Activated naive CD4-positive, alpha-beta T cell treated with anti-CD3 and anti-CD28 coated beads, Interleukin-2, amount 50 U/mL, for 24 hours (primary cell): ENCODE data around the gene HACL1.
"Not testable (repeated sequence)": the region's sequence is repeated elsewhere in the genome, so short reads cannot be mapped to it uniquely, and the experiment has no call there.

Experiments
- H3K27ac Mint-ChIP-seq: one replicate; pipeline ENCODE4 v1.8.0; 2021; ENCODE audit warnings: mild to moderate bottlenecking, mixed read lengths
- H3K27me3 Mint-ChIP-seq: one replicate; pipeline ENCODE4 v1.8.0; 2021; ENCODE audit warnings: mixed read lengths
- H3K36me3 Mint-ChIP-seq: one replicate; pipeline ENCODE4 v1.8.0; 2021; ENCODE audit warnings: mixed read lengths
- H3K4me1 Mint-ChIP-seq: one replicate; pipeline ENCODE4 v1.8.0; 2021; ENCODE audit warnings: mixed read lengths
- H3K4me3 Mint-ChIP-seq: one replicate; pipeline ENCODE4 v1.8.0; 2021; ENCODE audit warnings: mild to moderate bottlenecking, mixed read lengths
- H3K9me3 Mint-ChIP-seq: one replicate; pipeline ENCODE4 v1.8.0; 2021; ENCODE audit warnings: mixed read lengths

The HACL1 gene

DNA sequence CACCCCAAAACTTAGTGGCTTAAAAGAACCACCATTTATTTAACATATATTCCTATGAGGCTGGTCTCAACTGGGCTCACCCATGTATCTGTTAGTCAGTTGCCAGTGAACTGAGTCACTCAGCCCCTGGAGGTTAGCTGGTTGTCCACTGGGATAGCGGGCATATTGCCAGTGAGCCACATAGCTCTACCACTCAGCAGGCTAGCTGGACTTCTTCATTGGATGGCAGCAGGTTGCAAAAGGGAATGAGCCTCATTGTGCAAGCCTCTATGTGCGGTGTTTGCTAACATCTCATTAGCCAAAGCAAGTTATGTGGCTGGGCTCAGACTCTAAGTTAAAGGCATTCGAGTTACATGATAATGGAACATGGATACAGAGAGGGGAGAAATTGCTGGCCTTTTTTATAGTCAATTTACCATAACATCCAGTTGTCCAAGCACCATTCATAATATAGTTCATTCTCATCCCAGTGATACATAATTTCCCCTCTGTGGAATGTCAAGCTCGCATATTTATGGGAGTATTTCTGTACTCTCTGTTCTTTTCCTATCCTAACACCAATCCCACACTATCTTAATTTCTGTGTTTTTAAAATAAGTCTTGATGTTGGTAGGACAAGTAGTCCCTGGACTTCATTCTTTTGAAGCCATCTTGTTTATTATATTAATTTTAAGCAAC lies 8.9 kb upstream of the HACL1 start:
- peaks cover 30% of the 10 kb centered on the region for H3K4me1 Mint-ChIP-seq
- H3K27me3 Mint-ChIP-seq = no peaks in the 10 kb centered on the region
- H3K4me3 Mint-ChIP-seq = no peak overlapping the region
- no peak overlapping the region for H3K27ac Mint-ChIP-seq
- H3K36me3 Mint-ChIP-seq = peaks cover 15% of the 10 kb centered on the region
- H3K9me3 Mint-ChIP-seq = no peaks in the 10 kb centered on the region

DNA sequence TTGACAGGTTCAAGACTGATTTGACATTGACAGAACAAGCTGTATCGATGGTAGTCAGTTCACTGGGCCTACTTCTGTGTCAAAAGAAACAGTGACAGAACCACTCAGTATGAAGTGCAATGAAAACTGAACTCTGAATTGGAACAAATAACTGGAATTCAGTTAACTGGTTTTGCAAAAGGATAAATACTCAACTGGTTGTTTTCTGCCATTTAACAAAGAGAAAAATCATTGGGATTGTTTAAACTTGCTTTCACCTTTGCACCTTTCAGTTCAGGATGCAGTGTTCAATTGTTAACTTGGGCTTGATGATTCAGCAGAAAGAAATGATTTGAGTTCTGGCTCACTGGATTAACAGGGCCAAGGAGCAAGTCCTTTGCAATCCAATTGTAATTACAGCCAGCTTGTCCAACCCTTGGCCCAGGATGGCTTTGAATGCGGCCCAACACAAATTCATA lies 5.1 kb upstream of the HACL1 start:
- peaks cover 17% of the 10 kb centered on the region for H3K36me3 Mint-ChIP-seq
- H3K9me3 Mint-ChIP-seq = no peaks in the 10 kb centered on the region
- no peaks in the 10 kb centered on the region for H3K27me3 Mint-ChIP-seq
- H3K27ac Mint-ChIP-seq = no peak overlapping the region
- H3K4me3 Mint-ChIP-seq = no peak overlapping the region
- H3K4me1 Mint-ChIP-seq = peaks cover 30% of the 10 kb centered on the region

DNA sequence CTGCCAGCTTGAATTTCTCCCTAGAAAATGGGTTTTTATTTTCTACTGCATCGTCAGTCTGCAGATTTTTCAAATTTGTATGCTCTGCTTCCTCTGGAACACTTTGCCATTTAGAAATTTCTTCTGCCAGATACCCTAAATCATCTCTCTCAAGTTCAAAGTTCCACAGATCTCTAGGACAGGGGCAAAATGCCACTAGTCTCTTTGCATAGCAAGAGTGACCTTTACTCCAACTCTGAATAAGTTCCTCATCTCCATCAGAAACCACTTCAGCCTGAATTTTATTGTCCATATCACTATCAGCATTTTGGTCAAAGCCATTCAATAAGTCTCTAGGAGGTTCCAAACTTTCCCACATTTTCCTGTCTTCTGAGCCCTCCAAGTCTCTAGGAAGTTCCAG lies 3.2 kb upstream of the HACL1 start:
- H3K4me3 Mint-ChIP-seq, H3K27me3 Mint-ChIP-seq, H3K27ac Mint-ChIP-seq: not testable (repeated sequence)

DNA sequence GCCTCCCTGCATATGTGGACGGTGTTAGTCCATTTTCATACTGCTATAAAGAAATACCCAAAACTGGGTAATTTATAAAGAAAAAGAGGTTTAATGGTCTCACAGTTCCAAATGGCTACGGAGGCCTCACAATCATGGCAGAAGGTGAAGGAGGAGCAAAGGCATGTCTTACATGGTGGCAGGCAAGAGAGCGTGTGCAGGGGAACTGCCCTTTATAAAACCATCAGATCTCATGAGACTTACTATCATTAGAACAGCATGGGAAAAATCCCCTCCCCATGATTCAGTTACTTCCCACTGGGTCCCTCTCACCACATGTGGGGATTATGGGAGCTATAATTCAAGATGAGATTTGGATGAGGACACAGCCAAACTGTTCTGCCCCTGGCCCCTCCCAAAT lies 1.4 kb upstream of the HACL1 start:
- Mint-ChIP-seq H3K4me3 (peak overlapping the region; percentile 100), H3K27ac (peak overlapping the region; percentile 59), H3K36me3 (peaks cover 27% of the 10 kb centered on the region), H3K4me1 (peaks cover 63% of the 10 kb centered on the region)
- H3K27me3 Mint-ChIP-seq, H3K9me3 Mint-ChIP-seq: not testable (repeated sequence)

More for the DNA sequence above, 3.2 kb upstream of the HACL1 start:
- peaks cover 47% of the 10 kb centered on the region for H3K4me1 Mint-ChIP-seq
- not testable (repeated sequence) for H3K9me3 Mint-ChIP-seq
- H3K36me3 Mint-ChIP-seq = peaks cover 19% of the 10 kb centered on the region

DNA sequence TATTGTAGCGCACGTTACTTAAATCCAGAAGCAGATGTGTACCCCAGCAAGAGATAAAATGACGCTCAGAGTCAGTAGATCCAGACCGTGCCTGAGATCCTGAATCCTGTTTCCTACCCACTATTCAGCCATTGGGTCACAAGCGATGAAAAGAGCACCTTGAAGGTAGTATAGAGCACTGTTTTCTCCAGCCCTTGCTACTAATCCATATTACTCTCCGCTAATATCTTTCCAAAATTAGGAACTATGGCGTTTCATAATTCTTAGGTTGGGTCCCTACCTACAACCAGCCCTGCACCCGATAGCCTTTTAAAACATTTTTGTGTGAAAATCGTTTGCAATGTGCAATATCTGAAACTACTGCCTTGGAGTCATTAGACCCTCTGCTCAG lies 772 bp upstream of the HACL1 start:
- H3K4me3 Mint-ChIP-seq = peak overlapping the region; percentile 100
- H3K27ac Mint-ChIP-seq = peak overlapping the region; percentile 99
- peaks cover 26% of the 10 kb centered on the region for H3K36me3 Mint-ChIP-seq
- peaks cover 64% of the 10 kb centered on the region for H3K4me1 Mint-ChIP-seq
- no peaks in the 10 kb centered on the region for H3K27me3 Mint-ChIP-seq
- H3K9me3 Mint-ChIP-seq = no peaks in the 10 kb centered on the region

DNA sequence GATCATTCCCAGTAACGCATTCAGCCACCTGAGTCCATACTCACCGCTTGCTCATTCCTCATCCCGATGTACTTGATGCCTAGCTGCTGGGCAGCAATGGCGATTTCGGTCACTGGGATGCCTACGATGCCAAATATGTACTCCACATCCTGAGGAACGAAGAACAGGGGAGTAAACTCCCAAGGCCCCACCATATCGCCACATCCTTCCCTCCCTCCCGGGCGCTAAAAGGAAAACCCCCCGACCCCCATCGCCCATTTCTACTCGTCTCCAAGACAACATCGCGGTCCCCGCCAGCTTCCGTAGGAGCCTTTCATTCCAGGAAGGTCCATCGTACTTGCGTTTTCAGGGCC lies 347 bp downstream of the HACL1 start:
- Mint-ChIP-seq H3K27ac (peak overlapping the region; percentile 99), H3K4me3 (peak overlapping the region; percentile 100), H3K36me3 (peaks cover 20% of the 10 kb centered on the region), H3K9me3 (no peaks in the 10 kb centered on the region), H3K27me3 (no peaks in the 10 kb centered on the region), H3K4me1 (peaks cover 67% of the 10 kb centered on the region)

DNA sequence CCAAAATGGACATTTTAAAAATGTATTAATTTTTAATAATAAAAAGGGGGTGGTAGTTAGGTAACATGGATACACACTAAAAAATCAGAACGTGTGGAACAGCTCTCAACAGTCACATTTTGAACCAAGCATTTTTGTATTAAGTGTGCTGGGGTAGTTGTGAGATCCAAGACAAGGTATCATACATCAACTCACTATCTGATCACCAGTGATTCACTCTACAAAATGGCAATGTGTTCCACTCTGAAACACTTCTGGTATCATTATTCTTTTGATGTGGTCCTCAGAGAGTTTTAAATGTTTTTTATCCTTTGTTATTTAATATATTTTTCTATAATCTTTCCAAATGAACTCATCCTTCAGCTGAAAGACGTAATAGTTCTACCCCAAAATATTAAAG lies 5.4 kb downstream of the HACL1 start:
- Mint-ChIP-seq H3K27me3 (no peaks in the 10 kb centered on the region), H3K4me3 (no peak overlapping the region), H3K36me3 (peaks cover 15% of the 10 kb centered on the region), H3K4me1 (peaks cover 40% of the 10 kb centered on the region), H3K9me3 (no peaks in the 10 kb centered on the region), H3K27ac (no peak overlapping the region)

DNA sequence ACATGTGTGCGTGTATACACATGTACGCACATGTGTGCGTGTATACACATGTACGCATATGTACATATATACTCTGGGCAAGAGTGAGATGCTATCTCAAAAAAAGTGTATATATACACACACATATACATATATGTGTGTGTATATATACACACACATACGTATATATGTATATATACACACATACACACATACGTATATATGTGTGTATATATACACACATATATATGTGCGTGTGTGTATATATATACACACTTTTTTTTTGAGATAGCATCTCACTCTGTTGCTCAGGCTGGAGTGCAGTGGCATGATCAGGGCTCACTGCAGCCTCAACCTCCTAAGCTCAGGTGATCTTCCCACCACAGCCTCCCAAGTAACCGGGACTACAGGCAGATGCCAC lies 8.4 kb downstream of the HACL1 start:
- no peak overlapping the region for H3K4me3 Mint-ChIP-seq
- peaks cover 14% of the 10 kb centered on the region for H3K36me3 Mint-ChIP-seq
- H3K4me1 Mint-ChIP-seq = peaks cover 12% of the 10 kb centered on the region
- H3K9me3 Mint-ChIP-seq = no peaks in the 10 kb centered on the region
- no peak overlapping the region for H3K27ac Mint-ChIP-seq
- no peaks in the 10 kb centered on the region for H3K27me3 Mint-ChIP-seq

DNA sequence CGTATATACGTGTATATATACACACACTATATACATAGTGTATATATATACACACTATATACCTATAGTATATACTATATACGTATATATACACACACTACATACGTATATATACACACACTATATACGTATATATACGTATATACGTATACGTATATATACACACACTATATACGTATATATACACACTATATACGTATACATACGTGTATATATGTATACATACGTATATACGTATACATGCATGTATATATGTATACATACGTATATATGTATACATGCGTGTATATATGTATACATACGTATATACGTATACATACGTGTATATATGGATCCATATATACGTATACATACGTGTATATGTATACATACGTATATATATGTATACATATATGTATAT lies 9.4 kb downstream of the HACL1 start:
- H3K4me3 Mint-ChIP-seq = no peak overlapping the region
- no peaks in the 10 kb centered on the region for H3K27me3 Mint-ChIP-seq
- no peaks in the 10 kb centered on the region for H3K9me3 Mint-ChIP-seq
- peaks cover 12% of the 10 kb centered on the region for H3K36me3 Mint-ChIP-seq
- H3K27ac Mint-ChIP-seq = no peak overlapping the region
- H3K4me1 Mint-ChIP-seq = peaks cover 6% of the 10 kb centered on the region

DNA sequence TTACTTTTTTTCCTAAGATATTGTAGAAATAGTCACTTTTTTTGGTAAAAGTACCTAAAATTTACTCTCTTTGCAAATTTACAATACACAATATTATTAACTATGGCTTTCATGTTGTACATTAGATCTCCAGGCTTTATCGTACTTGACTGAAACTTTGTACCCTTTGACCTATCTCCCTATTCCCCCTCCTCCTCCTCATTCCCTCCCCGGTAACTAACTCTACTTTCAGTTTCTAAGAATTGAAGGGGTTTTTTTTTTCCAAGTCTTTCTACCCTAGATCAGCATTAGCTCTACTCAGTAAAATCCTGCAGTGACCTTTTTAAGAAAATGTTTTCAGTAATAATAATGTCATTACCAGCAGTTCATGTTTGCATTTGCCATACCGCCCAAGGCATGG lies 10.1 kb downstream of the HACL1 start:
- H3K4me1 Mint-ChIP-seq = peaks cover 1% of the 10 kb centered on the region
- no peak overlapping the region for H3K4me3 Mint-ChIP-seq
- H3K27ac Mint-ChIP-seq = no peak overlapping the region
- no peaks in the 10 kb centered on the region for H3K9me3 Mint-ChIP-seq
- H3K27me3 Mint-ChIP-seq = no peaks in the 10 kb centered on the region
- H3K36me3 Mint-ChIP-seq = peaks cover 16% of the 10 kb centered on the region

DNA sequence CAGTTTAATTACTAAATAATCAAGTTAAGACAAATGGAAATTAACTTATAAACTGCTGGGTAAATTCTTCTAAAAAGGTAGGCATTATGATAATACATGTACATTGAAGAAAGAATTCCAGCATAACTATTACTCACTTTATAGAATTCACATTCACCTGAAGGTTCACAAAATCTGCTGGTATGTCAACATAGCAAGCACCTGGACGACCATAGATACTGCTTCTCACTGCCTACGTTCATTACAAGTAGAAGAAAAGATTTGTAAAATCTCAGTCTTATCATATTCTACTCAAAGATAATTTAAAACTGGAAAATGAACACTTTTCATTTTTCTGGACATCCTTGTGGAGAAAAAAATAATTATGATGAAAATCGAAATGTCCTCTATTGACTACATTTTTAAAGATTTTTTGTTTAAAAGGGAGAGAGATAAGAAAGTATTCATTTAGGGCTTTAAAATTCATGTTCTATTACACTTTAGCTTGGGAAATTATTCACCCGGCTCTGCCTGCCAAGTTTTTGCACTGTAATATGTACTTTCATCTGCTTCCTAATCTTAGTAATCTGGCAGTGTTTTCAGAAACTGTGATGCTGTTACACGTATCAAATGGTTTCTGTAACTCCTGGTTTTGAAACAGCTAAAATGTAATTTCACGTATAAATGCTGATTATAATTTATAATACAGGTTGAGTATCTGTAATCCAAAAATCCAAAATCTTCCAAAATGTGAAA lies 16.1 kb downstream of the HACL1 start:
- Mint-ChIP-seq H3K27ac (no peak overlapping the region), H3K9me3 (no peaks in the 10 kb centered on the region), H3K36me3 (peaks cover 32% of the 10 kb centered on the region), H3K4me3 (no peak overlapping the region), H3K27me3 (no peaks in the 10 kb centered on the region), H3K4me1 (no peaks in the 10 kb centered on the region)

DNA sequence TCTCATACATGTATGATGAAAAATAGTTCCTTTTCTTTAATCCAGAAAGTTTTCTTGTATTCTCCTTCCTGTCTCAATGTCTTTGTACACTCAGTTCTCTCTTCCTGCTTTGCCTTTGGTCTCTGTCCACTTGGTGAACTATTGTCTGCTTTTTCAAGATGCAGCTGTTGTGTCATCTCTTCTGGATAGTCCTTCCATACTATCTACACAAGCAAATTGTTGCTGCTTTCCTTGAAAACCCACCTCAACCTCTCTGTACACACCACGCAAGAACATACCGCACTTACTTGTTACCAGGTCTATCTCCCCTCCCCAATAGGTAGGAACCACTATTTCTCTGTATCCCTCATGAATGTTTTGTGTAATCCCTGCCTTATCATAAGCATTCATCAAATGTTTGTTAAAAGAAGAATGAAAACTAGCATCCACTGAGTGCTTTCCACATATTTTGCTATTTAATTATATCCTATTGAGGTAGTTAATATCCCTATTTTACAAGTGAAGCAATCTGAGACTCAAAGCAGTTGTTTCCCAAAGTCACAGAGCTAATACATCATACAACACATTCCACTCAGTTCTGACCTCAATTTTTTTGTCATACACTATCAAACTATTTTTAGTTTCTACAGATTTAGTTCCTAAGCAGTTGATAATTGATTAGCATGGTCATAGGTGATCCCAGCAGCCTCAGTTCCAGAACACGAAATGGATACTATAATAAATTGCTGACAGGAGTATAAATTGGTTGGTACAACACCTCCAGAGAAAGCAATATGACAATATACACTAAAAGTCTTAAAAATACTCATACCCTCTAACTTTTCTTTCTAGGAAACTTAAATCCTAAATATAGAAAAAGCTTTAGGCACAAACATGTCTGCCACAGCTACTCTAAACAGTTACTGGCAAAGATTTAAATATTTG lies 19.6 kb downstream of the HACL1 start:
- H3K9me3 Mint-ChIP-seq = no peaks in the 10 kb centered on the region
- H3K4me1 Mint-ChIP-seq = no peaks in the 10 kb centered on the region
- no peak overlapping the region for H3K4me3 Mint-ChIP-seq
- H3K27me3 Mint-ChIP-seq = no peaks in the 10 kb centered on the region
- no peak overlapping the region for H3K27ac Mint-ChIP-seq
- peaks cover 32% of the 10 kb centered on the region for H3K36me3 Mint-ChIP-seq

DNA sequence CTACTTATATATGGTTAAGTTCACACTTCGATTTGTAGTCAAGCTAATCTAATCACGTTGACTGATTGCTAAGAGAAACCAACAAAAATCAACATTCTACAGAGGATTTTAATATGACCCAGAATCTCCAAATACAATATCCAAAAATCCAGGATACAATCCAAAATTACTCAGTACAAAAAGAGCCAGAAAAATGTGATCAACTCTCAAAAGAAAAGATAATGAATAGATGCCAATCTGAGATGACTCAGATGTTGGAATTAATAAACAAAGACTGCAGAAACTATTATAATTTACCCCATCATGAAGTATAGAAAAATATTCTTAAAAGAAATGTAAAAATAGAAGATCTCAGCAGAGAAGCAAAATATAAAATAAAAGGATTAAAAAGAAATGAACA lies 22.3 kb downstream of the HACL1 start:
- Mint-ChIP-seq H3K9me3 (no peaks in the 10 kb centered on the region), H3K4me1 (no peaks in the 10 kb centered on the region), H3K36me3 (peaks cover 21% of the 10 kb centered on the region), H3K27me3 (no peaks in the 10 kb centered on the region), H3K27ac (no peak overlapping the region), H3K4me3 (no peak overlapping the region)

DNA sequence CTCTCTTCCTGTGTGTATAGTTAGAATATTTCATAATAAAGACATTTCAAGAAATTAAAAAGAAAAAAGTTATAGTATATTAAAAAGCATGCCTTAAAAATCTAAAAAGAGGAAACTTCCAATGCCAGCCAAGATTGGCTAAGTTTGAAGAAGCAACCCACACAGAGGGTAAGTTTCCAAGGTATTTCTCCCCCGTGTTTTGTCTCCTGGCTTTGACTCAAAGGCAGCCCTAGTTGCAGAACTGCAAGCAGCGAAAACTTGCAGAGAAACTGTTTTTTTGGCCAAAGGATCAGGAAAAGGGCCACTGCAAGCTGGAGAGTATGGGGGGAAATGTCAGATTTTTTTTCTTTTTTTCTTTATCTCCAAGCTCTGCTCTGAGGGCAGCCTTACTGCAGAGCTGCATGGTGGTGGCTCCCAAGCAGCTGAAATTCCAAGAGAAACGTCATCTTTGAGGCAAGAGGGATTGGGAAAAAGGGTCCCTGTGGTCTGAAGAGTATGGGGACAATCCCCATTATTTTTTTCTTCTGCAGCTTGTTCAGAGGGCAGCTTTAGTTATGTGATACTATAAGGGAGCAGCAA lies 23.0 kb downstream of the HACL1 start:
- Mint-ChIP-seq H3K4me3 (no peak overlapping the region), H3K27me3 (no peaks in the 10 kb centered on the region), H3K36me3 (peaks cover 21% of the 10 kb centered on the region), H3K27ac (no peak overlapping the region), H3K4me1 (no peaks in the 10 kb centered on the region), H3K9me3 (no peaks in the 10 kb centered on the region)

DNA sequence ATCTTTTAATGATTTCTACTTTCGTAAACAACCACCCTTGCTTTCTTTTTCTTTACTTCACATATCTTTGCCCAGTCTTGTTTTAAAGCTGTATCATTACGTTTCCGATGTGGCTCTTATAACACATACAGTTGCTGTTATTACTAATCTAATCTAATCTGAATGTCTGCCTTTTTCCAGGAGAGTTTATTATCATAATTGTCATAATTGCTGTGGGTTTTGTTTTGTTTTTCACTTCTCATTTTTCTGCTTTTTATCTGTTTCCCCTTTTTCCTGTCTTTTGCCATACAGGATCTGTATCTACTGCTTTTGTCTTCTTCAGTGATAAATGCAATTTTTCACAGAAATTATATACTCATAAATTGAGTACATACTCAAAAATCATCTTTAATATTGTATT lies 24.9 kb downstream of the HACL1 start:
- Mint-ChIP-seq H3K9me3 (no peaks in the 10 kb centered on the region), H3K4me3 (no peak overlapping the region), H3K4me1 (no peaks in the 10 kb centered on the region), H3K36me3 (peaks cover 17% of the 10 kb centered on the region), H3K27me3 (no peaks in the 10 kb centered on the region), H3K27ac (no peak overlapping the region)
